NCI-H1436 (cell line): Measurements from ENCODE around the gene ROPN1L.
"Not testable (repeated sequence)": the region's sequence is repeated elsewhere in the genome, so short reads cannot be mapped to it uniquely, and the experiment has no call there.

Source experiments
- DNase-seq: peaks from one replicate; lab custom pipeline; 2025; lab: John Stamatoyannopoulos, UW

ROPN1L gene

DNA sequence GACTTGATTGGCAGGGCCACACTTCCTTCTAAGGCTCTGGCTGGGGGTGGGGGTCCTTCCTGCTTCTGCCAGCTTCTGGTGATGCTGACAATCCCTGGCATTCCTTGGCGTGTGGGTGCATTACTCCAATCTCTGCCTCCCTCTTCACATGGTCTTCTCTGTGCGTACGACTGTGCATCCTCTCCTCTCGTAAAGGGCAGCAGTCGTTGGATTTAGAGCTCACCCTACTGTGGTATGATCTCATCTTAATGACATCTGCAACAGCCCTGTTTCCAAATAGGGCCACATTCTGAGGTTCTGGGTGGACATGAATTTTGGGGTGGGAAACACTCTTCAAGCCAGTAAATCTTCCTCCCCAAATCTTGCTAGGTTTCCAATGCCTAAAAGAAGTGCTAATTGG, 36.8 kb downstream of the ROPN1L start:
- DNase-seq = no peak

DNA sequence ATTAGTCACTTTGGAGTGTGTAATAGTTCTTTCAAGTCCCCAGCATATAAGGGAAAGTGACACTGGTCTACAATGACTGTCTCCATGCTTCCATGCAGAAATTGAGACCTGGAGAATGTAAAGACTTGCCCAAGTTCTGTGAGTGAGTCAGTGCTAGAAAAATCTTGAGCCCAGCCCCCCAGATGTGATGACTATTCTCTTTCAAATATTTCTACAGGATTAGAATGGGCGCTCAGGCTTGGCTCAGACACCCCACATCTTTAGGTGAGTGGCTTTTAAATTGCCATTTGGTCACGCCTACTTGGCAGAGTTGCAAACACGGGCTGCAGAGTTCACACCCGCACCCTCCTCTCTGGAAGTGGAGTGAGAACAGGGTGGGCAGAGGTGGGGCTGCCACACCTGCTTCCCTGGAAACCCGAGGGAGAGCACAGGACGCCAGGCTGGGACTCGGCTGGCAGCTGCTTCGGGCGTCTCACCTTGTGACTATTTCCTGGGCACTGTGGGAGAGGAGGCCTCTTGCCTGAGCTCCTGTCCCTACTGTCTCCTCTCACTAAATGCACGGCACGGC, 37.6 kb downstream of the ROPN1L start:
- DNase-seq = no peak

DNA sequence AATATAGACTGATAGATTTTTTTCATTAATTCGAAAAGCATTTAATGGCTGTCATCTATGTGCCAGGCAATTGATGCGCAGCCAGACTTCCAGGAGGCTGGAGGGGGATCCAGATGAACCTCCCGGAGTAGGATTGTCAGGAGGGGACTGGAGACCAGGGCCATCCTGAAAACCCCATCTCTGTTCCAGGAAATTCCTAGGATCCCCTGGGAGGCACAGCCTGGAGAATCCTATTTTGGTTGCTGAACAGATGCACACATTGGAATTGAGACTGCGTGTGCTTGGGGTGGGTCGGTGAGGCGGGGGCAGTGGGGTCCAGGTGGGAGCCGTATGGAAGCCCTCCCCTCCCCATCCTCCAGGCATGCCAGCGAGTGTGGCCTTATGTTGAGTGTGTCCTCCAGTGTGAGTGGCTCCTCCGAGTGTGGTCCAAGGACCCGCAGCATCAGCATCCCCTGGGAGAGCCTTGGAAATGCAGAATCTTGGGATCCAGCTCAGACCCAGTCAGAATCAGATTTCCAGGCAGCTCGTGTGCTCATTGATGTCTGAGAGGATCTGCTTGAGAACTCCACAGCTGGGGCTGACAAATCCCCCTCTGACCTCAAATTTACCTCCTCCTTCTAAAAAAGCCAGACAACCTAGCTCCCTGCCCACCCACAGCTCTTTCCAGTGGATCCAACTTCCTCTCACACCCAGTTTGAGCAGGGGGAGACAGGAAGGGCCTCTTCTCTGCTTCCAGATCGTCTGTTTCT, 38.7 kb downstream of the ROPN1L start:
- no peak for DNase-seq

DNA sequence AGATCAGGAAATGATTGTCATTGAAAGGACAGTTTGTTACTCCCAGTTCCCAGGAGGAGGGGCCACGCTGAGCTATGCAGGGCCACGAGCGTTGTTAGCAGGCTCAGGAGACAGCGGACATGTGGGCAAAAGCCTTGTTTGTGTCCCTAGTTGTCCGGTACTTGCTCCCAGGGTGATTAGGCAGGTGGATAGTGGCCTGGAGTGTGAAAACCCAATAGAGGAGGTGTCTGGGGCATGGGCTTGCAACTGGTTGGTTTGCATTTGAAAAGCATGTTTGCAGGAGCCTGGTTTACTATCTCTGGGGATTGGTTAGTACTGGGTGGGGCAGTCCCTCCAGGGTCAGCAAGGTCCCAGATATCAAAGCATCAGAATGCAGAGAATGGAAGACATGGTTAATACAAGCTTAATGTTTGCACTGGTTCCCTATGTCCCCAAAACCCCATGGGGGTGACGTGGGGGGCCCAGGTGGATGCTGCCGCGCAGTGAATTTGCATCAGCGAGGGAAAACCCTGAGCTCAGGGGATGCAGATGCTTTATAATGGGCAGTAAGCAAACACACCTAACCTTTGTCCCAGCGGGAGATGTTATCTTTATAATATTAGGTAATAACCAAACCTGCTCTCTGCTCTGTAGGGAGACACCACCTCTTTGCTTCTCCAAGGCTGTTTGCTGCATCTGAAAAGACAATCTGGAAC, 39.7 kb downstream of the ROPN1L start:
- no peak for DNase-seq

DNA sequence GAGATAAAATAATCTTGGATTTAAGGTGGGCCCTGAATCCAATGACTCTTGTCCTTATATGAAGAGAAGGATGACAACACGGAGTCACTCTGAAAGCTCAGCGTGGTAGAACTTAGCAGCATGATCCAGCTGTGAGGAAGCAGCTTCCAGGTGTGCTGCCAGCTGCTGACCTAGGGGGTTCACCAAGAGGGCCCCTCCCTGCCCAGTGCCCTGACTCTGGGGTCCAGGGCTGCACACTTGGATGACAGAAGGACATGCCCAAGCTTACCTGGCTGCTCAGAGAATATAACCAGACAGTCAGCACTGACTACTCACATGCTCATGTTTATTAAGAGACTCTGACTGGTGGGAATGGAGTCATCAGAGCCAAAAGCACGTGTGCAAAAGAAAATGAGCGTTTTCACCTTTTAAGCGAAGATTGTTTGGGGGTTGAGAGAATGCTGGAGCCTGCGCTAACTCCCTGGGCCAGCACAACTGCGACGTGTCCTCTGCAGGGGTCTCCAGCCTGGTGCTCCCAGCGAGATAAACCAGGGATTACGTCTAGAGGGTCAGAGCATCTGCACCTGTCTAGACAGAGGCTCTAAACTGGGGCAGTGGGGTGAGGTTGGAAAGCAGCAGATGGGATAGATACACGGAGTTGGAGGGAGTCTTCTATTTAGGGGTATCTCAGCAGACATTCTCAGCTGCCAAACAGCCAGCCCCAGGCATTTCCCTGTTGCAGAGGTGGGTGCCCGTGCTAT, 41.3 kb downstream of the ROPN1L start:
- DNase-seq = no peak

DNA sequence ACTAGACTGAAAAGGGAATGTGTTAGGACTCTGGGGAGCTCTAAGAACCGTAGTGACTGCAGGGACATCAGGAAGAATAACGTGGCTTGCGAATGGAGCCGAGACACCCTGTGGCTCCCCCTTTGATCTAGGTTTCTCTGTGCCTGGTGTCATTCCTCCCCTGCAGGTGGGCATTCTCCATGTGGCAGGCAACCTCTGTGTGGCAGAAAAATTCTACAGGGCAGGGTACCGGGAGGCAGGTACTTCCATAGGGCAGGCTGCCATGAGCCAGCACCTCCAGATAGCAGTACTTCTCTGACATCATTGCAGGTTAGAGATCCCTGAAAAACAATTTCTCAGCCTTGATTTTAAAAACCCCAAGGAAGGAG, 43.1 kb downstream of the ROPN1L start:
- DNase-seq = no peak

DNA sequence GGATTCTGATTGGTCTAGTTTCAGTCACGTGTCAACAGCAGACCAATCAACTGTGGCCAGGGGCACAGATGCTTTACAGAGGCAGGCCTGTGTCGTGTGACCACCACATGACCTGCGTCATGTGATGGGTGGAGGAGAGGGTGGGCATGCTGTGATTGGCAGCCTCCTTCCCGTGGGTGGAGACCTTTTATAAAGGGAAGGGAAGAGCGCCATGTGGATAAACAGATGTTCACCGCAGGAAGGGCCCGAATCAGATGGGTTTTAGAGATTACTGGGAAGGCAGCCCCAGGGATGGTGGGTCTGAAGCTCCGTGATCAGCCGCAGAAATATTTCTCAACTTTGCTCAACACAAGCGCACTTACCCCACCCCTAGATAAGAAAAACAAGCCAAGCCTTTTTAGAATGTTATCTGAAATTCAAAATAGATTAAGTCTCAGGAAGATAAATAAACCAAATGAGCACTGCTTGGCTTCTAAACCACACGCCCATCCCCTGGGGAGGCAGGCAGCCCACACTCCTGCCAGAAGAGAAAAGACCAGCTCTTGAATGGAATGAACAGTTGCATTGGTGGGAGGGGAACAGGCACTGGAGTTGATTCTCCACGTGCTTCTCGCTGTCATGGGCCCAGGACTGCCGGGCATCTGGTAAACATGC, 43.6 kb downstream of the ROPN1L start:
- no peak for DNase-seq

DNA sequence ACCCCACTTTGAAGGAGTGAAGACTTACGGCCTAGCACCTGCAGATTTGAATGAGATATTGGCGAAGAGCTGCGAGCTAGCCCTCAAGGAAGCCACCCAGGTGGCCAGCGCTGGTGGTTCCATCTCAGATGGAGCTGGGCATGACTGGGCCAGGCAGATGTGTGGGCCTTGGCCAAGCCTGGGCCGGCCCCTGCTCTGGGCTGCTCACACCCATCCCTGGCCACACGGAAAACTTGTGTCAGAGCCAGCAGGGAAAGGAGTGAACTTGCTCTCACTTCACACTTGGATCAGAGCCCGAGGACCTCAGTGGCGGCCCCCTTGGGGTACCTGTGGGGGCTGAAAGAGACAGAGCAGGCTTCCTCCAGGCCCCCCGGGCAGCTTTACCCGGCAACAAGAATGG, 44.2 kb downstream of the ROPN1L start:
- DNase-seq = no peak

DNA sequence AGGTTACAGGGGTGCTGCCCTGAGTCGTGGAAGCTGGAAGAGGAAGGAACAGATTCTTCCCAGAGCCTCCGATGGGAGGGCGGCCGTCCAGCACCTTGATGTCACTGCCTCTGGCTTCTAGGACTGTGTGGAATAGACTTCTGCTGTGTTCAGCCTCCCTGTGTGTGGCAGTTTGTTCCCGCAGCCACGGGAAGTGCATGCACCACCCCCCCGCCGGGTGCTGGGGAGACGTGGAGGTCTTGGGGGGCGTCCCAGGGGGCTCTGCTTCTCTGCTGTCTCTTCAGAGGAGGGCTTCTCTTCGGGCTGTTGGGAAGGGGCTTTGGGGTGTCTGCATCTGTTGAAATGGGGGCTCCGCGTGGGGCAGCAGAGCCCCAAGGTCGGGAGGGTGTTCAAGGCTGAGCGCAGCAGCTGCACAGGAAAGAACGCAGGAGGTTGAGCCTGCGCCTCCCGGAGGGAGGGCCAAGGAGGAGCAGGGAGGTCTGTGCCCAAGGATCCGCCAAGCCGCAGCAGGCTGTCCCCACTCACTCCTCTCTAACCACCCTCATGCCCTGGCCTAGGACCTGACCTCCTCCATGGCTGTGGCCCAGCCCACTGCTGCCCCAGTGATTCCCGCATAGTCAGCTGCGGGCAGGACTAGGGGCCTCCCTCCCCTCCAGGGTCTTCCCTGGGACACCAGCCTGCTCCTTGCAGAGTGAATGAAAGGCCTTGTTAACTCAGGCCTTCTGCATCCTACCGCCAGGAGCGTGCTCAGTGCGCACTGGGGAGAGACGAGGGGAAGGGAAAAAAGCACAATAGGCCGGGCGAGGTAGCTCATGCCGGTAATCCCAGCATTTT, 45.0 kb downstream of the ROPN1L start:
- DNase-seq = no peak

DNA sequence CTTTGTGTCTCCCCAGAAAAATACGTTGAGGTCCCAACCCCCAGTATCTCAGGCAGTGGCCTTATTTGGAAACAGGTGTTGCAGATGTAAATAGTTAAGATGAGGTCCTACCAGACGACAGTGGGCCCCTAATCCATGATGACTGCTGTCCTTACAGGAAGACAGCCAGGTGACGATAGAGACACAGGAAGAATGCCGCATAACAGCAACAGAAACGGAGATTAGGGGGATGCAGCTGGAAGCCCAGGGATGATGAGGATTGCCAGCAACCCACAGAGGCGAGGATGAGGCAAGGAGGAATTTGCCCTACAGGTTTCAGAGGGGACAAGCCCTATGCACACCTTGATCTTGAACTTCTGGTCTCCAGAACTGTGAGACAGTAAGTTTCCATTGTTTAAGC, 46.5 kb downstream of the ROPN1L start:
- no peak for DNase-seq

DNA sequence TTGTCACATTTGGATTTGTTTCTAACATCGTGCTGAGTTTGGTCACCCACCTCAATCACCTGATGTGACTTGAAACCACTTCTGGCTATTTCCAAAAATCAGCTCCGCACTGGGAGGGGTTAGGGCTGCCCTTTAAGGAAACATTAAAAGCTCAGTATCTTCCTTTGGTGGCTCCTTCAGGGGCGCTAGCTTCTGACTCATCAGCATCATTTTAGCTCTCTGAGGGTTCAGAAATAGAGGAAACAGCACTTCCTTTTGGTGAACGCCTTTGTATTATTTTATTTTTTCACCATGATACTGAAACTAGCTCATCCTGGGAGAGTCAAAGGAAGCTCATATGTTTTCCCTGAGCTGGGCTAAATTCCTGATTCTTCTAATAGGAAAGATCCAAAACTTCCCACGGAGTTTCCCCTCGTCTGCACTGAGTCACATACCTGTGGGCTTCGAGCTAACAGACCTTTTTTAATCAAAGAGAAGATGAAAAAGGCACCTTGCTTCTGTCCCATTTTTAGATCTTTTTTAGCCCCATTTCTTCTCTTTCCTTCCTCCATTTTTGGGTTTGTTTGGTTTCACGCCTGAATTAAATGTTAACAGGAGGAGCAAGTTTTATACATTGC, 48.2 kb downstream of the ROPN1L start:
- no peak for DNase-seq

DNA sequence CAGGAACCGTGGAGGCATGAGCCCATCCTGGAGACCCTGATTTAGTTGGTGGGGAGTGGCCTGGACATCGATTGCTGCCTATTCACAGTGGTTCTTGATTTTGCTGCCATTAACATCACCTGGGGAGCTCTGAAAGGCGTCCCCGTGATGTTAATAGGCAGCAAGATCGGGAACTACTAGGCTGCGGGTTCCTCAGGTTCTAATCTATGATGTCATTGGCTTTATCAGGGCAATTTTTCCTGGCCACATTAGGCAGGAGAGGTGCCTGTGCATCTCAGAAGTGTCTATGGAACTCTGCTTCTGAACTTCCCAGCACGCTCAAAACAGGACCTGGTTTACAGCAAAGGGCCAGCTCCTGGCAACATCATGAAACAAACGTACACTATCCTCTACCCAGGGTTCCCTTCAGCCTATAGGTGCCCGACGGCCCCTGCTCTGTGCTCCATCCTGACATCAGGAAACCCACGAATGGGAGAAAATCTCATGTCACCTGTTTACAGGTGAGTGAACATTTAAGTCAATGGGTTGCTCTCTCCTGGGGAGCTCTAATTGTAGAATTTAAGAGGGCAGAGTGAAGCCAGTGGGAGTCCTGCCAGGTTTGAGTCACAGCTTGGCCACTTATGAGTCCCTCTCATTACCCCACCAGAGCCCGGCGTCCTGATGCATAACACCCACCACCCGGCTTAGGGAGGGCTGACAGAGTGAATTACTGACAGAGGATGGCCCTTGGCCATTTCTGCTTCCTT, 49.4 kb downstream of the ROPN1L start:
- DNase-seq = no peak

DNA sequence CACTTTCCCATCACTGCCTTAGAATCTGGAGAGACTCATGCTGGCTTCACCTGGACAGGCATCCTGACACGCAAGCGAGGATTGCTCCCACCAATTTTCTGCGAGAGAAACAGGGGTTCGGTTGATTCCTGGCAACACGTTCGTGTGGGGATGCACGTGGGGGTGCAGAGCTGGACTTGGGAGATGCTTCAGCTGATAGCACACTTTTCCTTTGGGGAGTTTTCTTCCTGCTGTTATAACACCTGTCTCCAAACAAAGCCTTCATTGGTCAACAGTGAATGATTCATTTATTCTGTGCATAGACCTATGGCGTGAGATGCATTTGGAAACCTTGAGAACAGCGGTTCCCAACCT, 50.0 kb downstream of the ROPN1L start:
- no peak for DNase-seq

DNA sequence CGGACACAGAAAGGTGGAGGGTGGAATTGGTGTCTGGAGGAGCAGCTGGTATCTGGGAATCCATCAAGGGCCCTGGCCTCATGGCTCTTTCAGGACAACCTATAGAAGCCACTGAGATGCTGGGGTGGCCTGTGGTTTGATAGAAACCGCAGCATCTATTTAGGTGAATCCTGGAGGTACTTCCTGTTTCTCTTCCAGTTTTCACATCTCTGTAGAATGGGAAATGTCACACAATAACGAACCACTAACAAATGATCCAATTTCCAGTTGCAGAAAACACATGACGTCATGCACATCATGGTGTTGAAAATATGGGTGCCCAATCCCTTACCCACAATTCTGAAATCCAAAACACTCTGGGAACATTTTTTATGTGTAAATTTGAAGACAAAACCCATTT, 52.2 kb downstream of the ROPN1L start:
- no peak for DNase-seq

DNA sequence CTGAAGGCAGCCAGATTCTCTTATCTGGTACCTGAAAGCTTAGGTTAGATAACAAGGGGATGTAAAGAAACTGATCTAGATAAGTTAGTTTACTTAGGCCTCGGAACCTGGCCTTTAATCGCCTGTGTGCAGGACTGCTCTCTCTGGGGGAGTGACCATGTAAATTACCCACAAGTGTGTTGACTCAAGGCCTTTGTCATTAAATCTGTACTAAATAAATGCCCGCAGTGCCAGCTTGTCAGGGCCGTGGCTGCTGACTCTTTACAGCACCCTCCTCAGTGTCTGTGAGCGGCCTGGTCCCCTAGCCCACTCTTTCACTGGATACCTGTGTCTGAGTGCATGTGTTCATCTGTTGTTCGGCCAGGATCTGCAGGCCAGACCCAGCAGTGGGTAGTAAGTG, 52.8 kb downstream of the ROPN1L start:
- DNase-seq = not testable (repeated sequence)

DNA sequence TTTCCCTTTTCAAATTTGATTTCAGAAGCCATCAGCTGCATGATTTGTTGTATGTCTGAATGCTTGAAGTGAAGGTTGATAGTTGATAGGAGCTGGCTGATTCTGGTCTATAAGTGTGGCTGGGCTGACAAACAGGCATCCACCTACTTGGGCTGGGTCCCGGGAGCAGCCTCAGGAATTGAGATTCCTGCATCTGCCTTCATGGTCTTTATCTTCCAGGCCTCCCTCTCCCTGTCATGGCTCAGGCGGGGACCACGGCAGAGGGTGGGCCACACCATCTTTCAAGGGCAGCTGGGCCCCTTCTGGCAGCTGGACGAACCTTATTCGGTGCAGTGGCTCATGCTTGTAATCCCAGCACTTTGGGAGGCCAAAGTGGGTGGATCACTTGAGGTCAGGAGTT, 55.9 kb downstream of the ROPN1L start:
- DNase-seq = no peak

DNA sequence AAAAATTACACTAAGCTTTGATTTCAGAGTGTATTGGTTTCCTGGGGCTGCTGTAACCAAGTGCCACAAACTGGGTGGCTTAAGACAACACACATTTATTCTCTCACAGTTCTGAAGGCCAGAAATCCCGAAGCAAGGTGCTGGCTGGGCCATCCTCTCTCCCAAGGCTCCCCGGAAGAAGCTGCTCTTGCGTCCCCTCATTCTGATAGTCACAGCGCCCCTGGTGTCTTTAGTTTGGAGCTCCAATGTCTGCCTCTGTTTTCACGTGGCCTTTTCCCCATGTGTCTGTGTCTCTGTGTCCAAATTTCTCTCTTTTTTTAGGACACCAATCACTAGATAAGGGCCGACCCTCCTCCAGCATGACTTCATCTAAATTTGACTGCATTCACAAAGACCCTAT, 56.7 kb downstream of the ROPN1L start:
- no peak for DNase-seq

DNA sequence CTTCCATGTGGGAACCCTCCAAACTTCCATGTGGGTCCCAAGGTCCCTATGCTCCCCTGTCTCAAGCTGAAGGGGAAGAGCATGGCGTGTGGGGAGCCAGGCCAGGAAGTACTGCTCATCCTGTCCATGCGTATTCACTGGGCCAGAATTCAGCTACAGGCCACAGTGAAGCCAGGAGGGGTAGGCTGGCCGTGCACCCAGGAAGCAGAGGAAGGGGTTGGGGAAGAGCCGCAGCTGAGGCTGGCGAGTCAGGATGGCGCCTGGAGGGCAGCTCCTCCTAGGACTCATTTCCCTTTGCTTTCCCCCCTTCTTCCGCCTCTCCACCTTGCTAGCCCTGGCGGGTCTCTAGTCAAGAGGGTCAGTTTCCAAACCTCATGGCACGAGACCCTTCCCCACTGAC, 57.4 kb downstream of the ROPN1L start:
- DNase-seq = no peak

DNA sequence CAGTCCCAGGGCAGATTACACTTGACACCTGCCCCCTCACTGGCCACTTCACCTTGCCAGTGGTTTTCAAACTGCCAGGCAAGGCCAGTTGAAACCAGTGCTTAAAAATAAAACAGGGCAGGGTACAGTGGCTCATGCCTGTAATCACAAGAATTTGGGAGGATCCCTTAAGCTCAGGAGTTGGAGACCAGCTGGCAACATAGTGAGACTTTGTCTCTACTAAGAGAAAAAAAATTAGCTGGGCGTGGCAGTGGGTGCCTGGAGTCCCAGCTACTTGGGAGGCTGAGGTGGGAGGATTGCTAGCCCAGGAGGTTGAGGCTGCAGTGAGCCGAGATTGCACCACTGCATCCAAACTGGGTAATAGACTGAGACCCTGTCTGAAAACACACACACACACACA, 58.1 kb downstream of the ROPN1L start:
- no peak for DNase-seq

DNA sequence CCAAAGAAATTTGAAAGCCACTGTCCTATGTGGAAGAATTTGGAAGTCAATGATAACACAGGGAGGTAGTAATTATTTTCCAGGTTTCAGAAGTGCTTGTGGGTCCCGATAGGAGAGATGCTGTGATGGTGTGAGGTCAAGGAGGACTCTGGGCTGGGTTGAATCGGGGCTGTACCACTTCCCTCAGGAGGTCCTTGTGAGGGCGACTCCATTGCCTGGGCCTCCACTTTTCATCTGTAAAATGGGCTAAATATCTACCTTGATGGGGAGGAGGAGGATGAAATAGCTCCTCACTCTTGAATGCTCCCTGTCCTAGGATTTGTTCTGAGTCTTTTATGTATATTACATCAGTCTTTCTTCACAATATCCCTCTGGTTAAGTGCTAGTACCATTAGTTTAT, 59.0 kb downstream of the ROPN1L start:
- DNase-seq = no peak
